ENCODE data around the gene SPOP.

SPOP gene

GRCh38 chr17:49616086-49616485 lies 61.8 kb downstream of the SPOP start:
- DNase-seq (ENCODE audit: low read depth in 2 of 2) = no peak

GRCh38 chr17:49613182-49613800 lies 64.6 kb downstream of the SPOP start:
- DNase-seq (ENCODE audit: low read depth in 2 of 2) = no peak

GRCh38 chr17:49612726-49613125 lies 65.2 kb downstream of the SPOP start:
- DNase-seq (ENCODE audit: low read depth in 2 of 2) = no peak

GRCh38 chr17:49610883-49611584 lies 66.9 kb downstream of the SPOP start:
- DNase-seq (ENCODE audit: low read depth in 2 of 2) = no peak

GRCh38 chr17:49604314-49604869 lies 73.5 kb downstream of the SPOP start:
- DNase-seq (ENCODE audit: low read depth in 2 of 2) = no peak

- DNase-seq (ENCODE audit: low read depth in 2 of 2) = no peak
Measured at GRCh38 chr17:49603720-49604119, 74.2 kb downstream of the SPOP start.

- no peak for DNase-seq (ENCODE audit: low read depth in 2 of 2)
Measured at GRCh38 chr17:49603238-49603637, 74.7 kb downstream of the SPOP start.

- DNase-seq (ENCODE audit: low read depth in 2 of 2) = no peak
Measured at GRCh38 chr17:49602783-49603182, 75.1 kb downstream of the SPOP start.

GRCh38 chr17:49600949-49601348 lies 76.9 kb downstream of the SPOP start:
- no peak for DNase-seq (ENCODE audit: low read depth in 2 of 2)

GRCh38 chr17:49598918-49599317 lies 79.0 kb downstream of the SPOP start:
- no peak for DNase-seq (ENCODE audit: low read depth in 2 of 2)

GRCh38 chr17:49597928-49598655 lies 79.8 kb downstream of the SPOP start:
- DNase-seq (ENCODE audit: low read depth in 2 of 2) = no peak

- DNase-seq (ENCODE audit: low read depth in 2 of 2) = no peak
Measured at GRCh38 chr17:49597436-49597835, 80.5 kb downstream of the SPOP start.

GRCh38 chr17:49596613-49597244 lies 81.2 kb downstream of the SPOP start:
- no peak for DNase-seq (ENCODE audit: low read depth in 2 of 2)

GRCh38 chr17:49595980-49596379 lies 81.9 kb downstream of the SPOP start:
- DNase-seq (ENCODE audit: low read depth in 2 of 2) = no peak

GRCh38 chr17:49595328-49595727 lies 82.6 kb downstream of the SPOP start:
- DNase-seq (ENCODE audit: low read depth in 2 of 2) = no peak

- no peak for DNase-seq (ENCODE audit: low read depth in 2 of 2)
Measured at GRCh38 chr17:49592263-49592662, 85.6 kb downstream of the SPOP start.

GRCh38 chr17:49590874-49591273 lies 87.0 kb downstream of the SPOP start:
- DNase-seq (ENCODE audit: low read depth in 2 of 2) = no peak

GRCh38 chr17:49589577-49589927 lies 88.3 kb downstream of the SPOP start:
- no peak for DNase-seq (ENCODE audit: low read depth in 2 of 2)

- DNase-seq (ENCODE audit: low read depth in 2 of 2) = no peak
Measured at GRCh38 chr17:49588726-49589576, 88.9 kb downstream of the SPOP start.

- DNase-seq (ENCODE audit: low read depth in 2 of 2) = no peak
Measured at GRCh38 chr17:49588312-49588711, 89.6 kb downstream of the SPOP start.

GRCh38 chr17:49587366-49588073 lies 90.4 kb downstream of the SPOP start:
- no peak for DNase-seq (ENCODE audit: low read depth in 2 of 2)
